HepG2 (cell line): Measurements from ENCODE around the gene STMN1. TPM values are rescaled to one million over a fixed set of nuclear protein-coding genes. Genes with fewer than 3 reads are reported as not detected.

Experiments
- ATAC-seq: fragments of 200-7000 bp; cut with Tn5 transposase; 3 replicates; pipeline ENCODE4 v1.9.1; 2020; ENCODE audit warnings: mild to moderate bottlenecking, moderate library complexity
- BruUV-seq: library from RNA; stranded (reverse); fragments of 400-500 nt; replicated peaks from 2 replicates; lab custom pipeline; 2021; lab: Mats Ljungman, UMichigan
- CTCF ChIA-PET: fragments of 300-600 bp; formaldehyde crosslinking; extraction: SDS; loops from one replicate; lab custom pipeline; 2021; ENCODE audit warnings: low total read pairs, inconsistent platforms, low intra/inter-chr PET ratio; lab: Yijun Ruan, JAX
- POLR2A ChIA-PET: fragments of 350-600 bp; sonication (Branson Sonifier 250); formaldehyde crosslinking; loops from one replicate; lab custom pipeline; 2020; ENCODE audit warnings: antibody characterized with exemption, inconsistent platforms; lab: Yijun Ruan, JAX
- DNase-seq: peaks from one replicate; pipeline ENCODE4 v3.0.0-alpha.2; 2015; ENCODE audit warnings: low spot score
- FAIRE-seq: peaks from 3 replicates; lab custom pipeline; 2011; peaks lifted over from hg19 to GRCh38; lab: Jason Lieb, UNC
- H2AFZ ChIP-seq: one replicate; pipeline ENCODE4 v1.6.1; 2011; ENCODE audit warnings: low read length, inconsistent platforms
- H3K27ac ChIP-seq: fragments of 300-600 bp; 3 replicates; pipeline ENCODE4 v1.8.0; 2011; ENCODE audit warnings: mixed run types, mild to moderate bottlenecking, mixed read lengths, low read length, inconsistent platforms; ENCODE audit not compliant: insufficient read depth; ENCODE audit errors: extremely low read length
- H3K27me3 ChIP-seq, 2 experiments: fragments of 200-600 bp in 1 of 2; 2 replicates in 1 of 2; 3 replicates in 1 of 2; pipeline versions ENCODE4 v1.6.0 to v1.8.0; 2011; ENCODE audit warnings: low read length in 2 of 2, mild to moderate bottlenecking in 2 of 2, moderate library complexity in 2 of 2, inconsistent platforms in 1 of 2; ENCODE audit not compliant: insufficient read depth in 2 of 2, control insufficient read depth in 1 of 2
- H3K36me3 ChIP-seq, 2 experiments: fragments of 200-600 bp in 1 of 2; replicated peaks in 1 of 2; 2 replicates in 1 of 2; 3 replicates in 1 of 2; pipeline versions ENCODE4 v1.5.1 to v1.8.0; 2011; ENCODE audit warnings: low read length in 2 of 2, inconsistent platforms in 1 of 2; ENCODE audit not compliant: insufficient read depth in 2 of 2, control insufficient read depth in 1 of 2
- H3K4me1 ChIP-seq: 2 replicates; pipeline ENCODE4 v1.5.1; 2012; ENCODE audit warnings: low read length, inconsistent platforms; ENCODE audit not compliant: insufficient read depth
- H3K4me2 ChIP-seq: 2 replicates; pipeline ENCODE4 v1.6.0; 2011; ENCODE audit warnings: low read depth, low read length, inconsistent platforms
- H3K4me3 ChIP-seq, 3 experiments: fragments of 200-600 bp in 1 of 3; sonication (generic), shearing (Covaris generic) in 1 of 3; replicated peaks in 1 of 3; 2 replicates each; pipeline ENCODE4 v1.5.1; 2011 to 2016; ENCODE audit warnings: low read length in 3 of 3, inconsistent platforms in 2 of 3, low read depth in 2 of 3, mild to moderate bottlenecking in 2 of 3, control low read depth in 1 of 3, mixed read lengths in 1 of 3; ENCODE audit not compliant: insufficient read depth in 1 of 3
- H3K79me2 ChIP-seq: one replicate; pipeline ENCODE4 v1.6.1; 2011; ENCODE audit warnings: low read length, inconsistent platforms; ENCODE audit not compliant: insufficient read depth
- H3K9ac ChIP-seq: 2 replicates; pipeline ENCODE4 v1.6.0; 2011; ENCODE audit warnings: mild to moderate bottlenecking, low read depth, low read length, inconsistent platforms; ENCODE audit not compliant: insufficient read depth
- H3K9me3 ChIP-seq: 2 replicates; pipeline ENCODE4 v1.5.1; 2012; ENCODE audit warnings: mild to moderate bottlenecking, low read length
- H4K20me1 ChIP-seq: 2 replicates; pipeline ENCODE4 v1.6.0; 2011; ENCODE audit warnings: inconsistent platforms, mild to moderate bottlenecking, low read length, moderate library complexity; ENCODE audit not compliant: insufficient read depth
- ARNT ChIP-seq: fragments of 450-650 bp; IDR thresholded peaks from 2 replicates; pipeline ENCODE4 v1.6.1; 2017
- ATF7 ChIP-seq, 2 experiments: fragments of 450-650 bp in 1 of 2; sonication (generic) in 1 of 2; formaldehyde crosslinking in 1 of 2; IDR thresholded peaks; 2 replicates each; pipeline versions ENCODE4 v1.4.0 to v1.6.1; 2016 to 2020; ENCODE audit warnings: antibody characterized with exemption in 1 of 2, mild to moderate bottlenecking in 1 of 2, missing genetic modification reagents in 1 of 2
- HNF4G ChIP-seq, 2 experiments: sonication (generic) in 1 of 2; formaldehyde crosslinking in 1 of 2; IDR thresholded peaks; 2 replicates each; pipeline versions ENCODE4 v1.4.0 to v1.6.1; 2011 to 2020; ENCODE audit warnings: borderline replicate concordance in 2 of 2, low read depth in 2 of 2, mild to moderate bottlenecking in 2 of 2, low read length in 1 of 2, missing genetic modification reagents in 1 of 2, moderate library complexity in 1 of 2
- MTA1 ChIP-seq: sonication (generic); formaldehyde crosslinking; IDR thresholded peaks from 2 replicates; pipeline ENCODE4 v1.4.0; 2020; ENCODE audit warnings: missing genetic modification reagents, mild to moderate bottlenecking, borderline replicate concordance
- ZBTB1 ChIP-seq: sonication (generic); formaldehyde crosslinking; IDR thresholded peaks from 2 replicates; pipeline ENCODE4 v1.4.0; 2020; ENCODE audit warnings: missing genetic modification reagents, borderline replicate concordance
- ZMYM3 ChIP-seq: sonication (generic); formaldehyde crosslinking; IDR thresholded peaks from 2 replicates; pipeline ENCODE4 v1.5.1; 2020; ENCODE audit warnings: mild to moderate bottlenecking, missing genetic modification reagents
- ZNF274 ChIP-seq: sonication (generic); formaldehyde crosslinking; IDR thresholded peaks from 2 replicates; pipeline ENCODE4 v1.5.1; 2020; ENCODE audit warnings: mild to moderate bottlenecking, missing genetic modification reagents
- ZNF768 ChIP-seq: sonication (generic); formaldehyde crosslinking; IDR thresholded peaks from 2 replicates; pipeline ENCODE4 v1.4.0; 2020; ENCODE audit warnings: missing genetic modification reagents
- WGBS: methylation state at CpG from one replicate; pipeline ENCODE4 v1.1.6; 2017; ENCODE audit warnings: low lambda C conversion rate; 5-methylcytosine and 5-hydroxymethylcytosine counted together
- in situ Hi-C: cut with HindIII; loops from 2 replicates; pipeline ENCODE4 v1.10.0; 2017; ENCODE audit warnings: low pct_unique_long_range_greater_than_20kb; ENCODE audit not compliant: extremely low pct_ligation_motif_present
- intact Hi-C: fragments of 100-400 bp; cut with micrococcal nuclease; formaldehyde crosslinking; loops from one replicate; pipeline ENCODE4 v1.10.0; 2022; ENCODE audit not compliant: unreplicated experiment
- polyA plus RNA-seq, 8 experiments: library from polyadenylated mRNA; depleted of rRNA in 3 of 8; stranded (reverse) in 7 of 8; unstranded in 1 of 8; fragments of >200 nt; fragmentation: Illumina TruSeq in 4 of 8; extraction: Trizol in 4 of 8; gene quantifications; 2 replicates each; pipeline versions ENCODE4 v1.2.1 to v1.2.3, GENCODE V29; 2011 to 2016; ENCODE audit warnings: low read depth in 4 of 8, missing spikeins in 1 of 8, mixed read lengths in 1 of 8; ENCODE audit not compliant: insufficient read depth in 1 of 8
- total RNA-seq, 5 experiments: library from RNA; depleted of rRNA; stranded (reverse); fragments of >200 nt; fragmentation: Illumina TruSeq; extraction: Trizol; gene quantifications; 2 replicates each; pipeline ENCODE4 v1.2.3, GENCODE V29; 2016; ENCODE audit warnings: low read depth in 1 of 5
- TF ChIP-seq, protein P1 (sequence below): sonication (generic); formaldehyde crosslinking; IDR thresholded peaks from 2 replicates; pipeline ENCODE4 v1.4.0; 2020; ENCODE audit warnings: mild to moderate bottlenecking, missing genetic modification reagents

STMN1 gene
- total and polyA plus RNA-seq, 2 of the 13 experiments (the other 11 are each of a cell fraction or from before 2014, with no cell fraction given): 45.9 to 409 TPM

DNA sequence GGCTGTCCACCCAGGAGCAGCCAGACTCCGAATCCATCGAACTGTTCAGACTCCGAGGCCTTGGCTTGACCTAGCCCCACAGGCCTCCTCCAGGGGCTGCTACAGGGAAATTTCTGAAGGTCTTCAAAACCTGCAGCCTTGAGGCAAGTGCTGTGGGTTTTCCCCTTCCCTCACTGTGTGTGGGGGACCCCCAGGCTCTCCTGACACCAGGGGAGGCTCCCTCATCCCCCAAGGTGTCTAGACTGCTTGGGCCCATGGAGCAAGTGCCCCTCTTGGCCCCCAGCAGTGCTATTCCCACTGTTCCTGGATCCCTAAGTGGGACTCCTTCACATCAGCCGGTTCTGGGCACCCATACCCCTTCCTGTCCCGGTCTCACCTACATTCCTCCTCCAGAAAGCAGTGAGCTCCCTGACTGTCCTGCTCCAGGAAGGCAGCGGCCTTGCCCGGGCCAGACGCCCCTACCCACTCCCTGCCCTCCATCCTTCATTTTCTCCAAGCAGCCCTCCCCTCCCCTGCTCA lies 31.5 kb downstream of the STMN1 start (continued):
- TF ChIP-seq ZBTB1 (CRISPR knock-in tag): no peak
- TF ChIP-seq ZNF274: no peak
- TF ChIP-seq MTA1: no peak

DNA sequence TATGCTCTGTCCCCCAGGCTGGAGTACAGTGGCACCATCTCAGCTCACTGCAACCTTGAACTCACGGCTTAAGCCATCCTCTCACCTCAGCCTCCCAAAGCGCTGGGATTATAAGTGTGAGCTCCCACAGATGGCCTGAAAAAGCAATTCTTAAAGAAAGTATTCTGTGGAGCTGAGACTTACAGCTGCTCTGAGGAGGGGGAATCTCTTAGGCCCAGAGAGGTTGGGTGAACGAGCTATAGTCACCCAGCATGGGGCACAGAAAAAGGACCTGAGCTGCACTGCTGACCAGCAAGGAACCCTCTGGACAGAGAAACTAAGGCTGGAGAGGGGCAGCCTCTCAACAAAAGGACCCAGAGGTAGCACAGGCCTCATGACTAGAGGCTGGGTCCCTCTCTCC lies 32.0 kb downstream of the STMN1 start:
- no peaks in the 10 kb centered on the region; a peak in 1 of 5 replicates for H3K27me3 ChIP-seq
- intact Hi-C loops: loop anchor here (2.0 kb wide), 1 partner anchor 17 kb away; no protein-coding TSS in a partner anchor
- peak overlapping the region; percentile 69 to 95 (median 70) for H3K4me3 ChIP-seq
- no peaks in the 10 kb centered on the region for H4K20me1 ChIP-seq
- DNase-seq (no peak), FAIRE-seq (no peak), ATAC-seq (no peak)
- H3K9ac ChIP-seq: peak overlapping the region; percentile 67
- no peaks in the 10 kb centered on the region for H3K9me3 ChIP-seq
- no peak overlapping the region for H2AFZ ChIP-seq
- no peak for TF ChIP-seq ATF7 (IDR thresholded peaks at IDR 0.05)
- no peak for TF ChIP-seq ATF7 (CRISPR knock-in tag; IDR thresholded peaks at IDR 0.05)
- no peak for TF ChIP-seq ARNT
- TF ChIP-seq, protein P1, sequence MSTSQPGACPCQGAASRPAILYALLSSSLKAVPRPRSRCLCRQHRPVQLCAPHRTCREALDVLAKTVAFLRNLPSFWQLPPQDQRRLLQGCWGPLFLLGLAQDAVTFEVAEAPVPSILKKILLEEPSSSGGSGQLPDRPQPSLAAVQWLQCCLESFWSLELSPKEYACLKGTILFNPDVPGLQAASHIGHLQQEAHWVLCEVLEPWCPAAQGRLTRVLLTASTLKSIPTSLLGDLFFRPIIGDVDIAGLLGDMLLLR (CRISPR knock-in tag): no peak
- peak; percentile 94 for TF ChIP-seq ZNF768 (CRISPR knock-in tag)
- TF ChIP-seq ZMYM3 (CRISPR knock-in tag): peak; percentile 63
- no peak for TF ChIP-seq HNF4G (IDR thresholded peaks at IDR 0.05; ENCODE audit: borderline replicate concordance, low read depth, low read length)
- no peak for TF ChIP-seq HNF4G (CRISPR knock-in tag; IDR thresholded peaks at IDR 0.05; ENCODE audit: borderline replicate concordance, low read depth)
- no peaks in the 10 kb centered on the region for H3K36me3 ChIP-seq
- in situ Hi-C loops: no loop called here
- BruUV-seq: no TSS peak
- peak overlapping the region; percentile 79 for H3K27ac ChIP-seq
- peaks cover 22% of the 10 kb centered on the region for H3K79me2 ChIP-seq
- H3K4me2 ChIP-seq: peak overlapping the region; percentile 79
- peaks cover 71% of the 10 kb centered on the region for H3K4me1 ChIP-seq
- ChIA-PET POLR2A (interaction anchor here (2.1 to 2.7 kb wide), 2 partner anchors 12 to 123 kb away, joined by 15 to 32 read pairs; partner anchors contain the start of gene PAFAH2), CTCF (no interaction called here)
- WGBS: 76% methylated on average over 3 of the region's 3 CpGs
